Heart right ventricle (tissue), 16 donors: ENCODE results near the gene SLC22A2. TPM values are rescaled to one million over a fixed set of nuclear protein-coding genes. Genes with fewer than 3 reads are reported as not detected.

ENCODE experiments used
- ATAC-seq, 8 donors: fragments of 200-7000 bp; cut with Tn5 transposase; one replicate each; pipeline ENCODE4 v1.9.1; 2020; ENCODE audit warnings: mild to moderate bottlenecking in 8 of 8, moderate library complexity in 8 of 8, moderate number of reproducible peaks in 1 of 8
- DNase-seq, 2 donors: peaks; one replicate each; pipeline ENCODE4 v3.0.0-alpha.2; 2020
- H3K27ac ChIP-seq, 10 donors: fragments of 200-600 bp; sonication (generic) in 2 of 10; one replicate each; pipeline versions ENCODE4 v1.5.0 to v1.8.0; 2020 to 2022; ENCODE audit warnings: mild to moderate bottlenecking in 3 of 10
- H3K27me3 ChIP-seq, 7 donors: fragments of 200-600 bp; one replicate each; pipeline ENCODE4 v1.8.0; 2021 to 2022; ENCODE audit warnings: mild to moderate bottlenecking in 2 of 7
- H3K36me3 ChIP-seq, 9 donors: fragments of 200-600 bp; sonication (generic) in 1 of 9; one replicate each; pipeline versions ENCODE4 v1.5.0 to v1.8.0; 2020 to 2022; ENCODE audit warnings: mild to moderate bottlenecking in 2 of 9
- H3K4me1 ChIP-seq, 9 donors: fragments of 200-600 bp; sonication (generic) in 1 of 9; one replicate each; pipeline versions ENCODE4 v1.5.0 to v1.8.0; 2020 to 2022; ENCODE audit warnings: mild to moderate bottlenecking in 4 of 9
- H3K4me3 ChIP-seq, 10 donors: fragments of 200-600 bp; sonication (generic) in 2 of 10; one replicate each; pipeline versions ENCODE4 v1.5.0 to v1.8.0; 2020 to 2022; ENCODE audit warnings: mild to moderate bottlenecking in 7 of 10, moderate library complexity in 2 of 10
- H3K9me3 ChIP-seq, 11 donors: fragments of 200-600 bp in 10 of 11; sonication (generic) in 2 of 11; one replicate each; pipeline versions ENCODE4 v1.5.0 to v1.8.0; 2013 to 2022; ENCODE audit warnings: mild to moderate bottlenecking in 2 of 11, control low read depth in 1 of 11, moderate library complexity in 1 of 11
- CTCF ChIP-seq, 9 donors: fragments of 200-600 bp; sonication (generic) in 2 of 9; IDR thresholded peaks; one replicate each; pipeline versions ENCODE4 v1.5.0 to v1.8.0; 2021 to 2022; ENCODE audit warnings: antibody characterized with exemption in 9 of 9, mild to moderate bottlenecking in 5 of 9, moderate library complexity in 1 of 9
- WGBS, 2 donors: extraction: QIAGEN DNeasy Blood & Tissue Kit; methylation state at CpG; one replicate each; pipeline ENCODE4 v1.1.7; 2013; ENCODE audit warnings: inconsistent platforms in 1 of 2; 5-methylcytosine and 5-hydroxymethylcytosine counted together
- intact Hi-C, 10 donors: fragments of 100-400 bp; cut with DNase I; formaldehyde crosslinking; loops; one replicate each; pipeline versions ENCODE4 v1.11.1 to v1.14.2; 2022
- polyA plus RNA-seq, 2 donors: library from polyadenylated mRNA; stranded (reverse); fragments of 200-250 nt; gene quantifications; one replicate each; pipeline ENCODE4 v1.2.3, GENCODE V29; 2013
- total RNA-seq, 10 donors: library from RNA; stranded (reverse); fragmentation: NEBNext Ultra II Directional in 3 of 10; extraction: Animal tissue kit (Norgen Biotek cat#: 25700) in 3 of 10; gene quantifications; one replicate each; pipeline versions ENCODE4 v1.2.1 to v1.2.4, GENCODE V29; 2021 to 2023
- donor health status: Arrhythmogenic right ventricular cardiomyopathy.
- donor health status: ischemic (EF 13 %, LVEDD 7.1; RV severe dilation, severe dysfunction).
- donor health status: healthy with polysubstance abuse.
- donor health status: DM: no; HTN: yes; CAD: no.
- donor health status: DM: no; HTN: no; CAD: no.
- donor health status: ischemic (EF 25% LVEDD 6.9; RV normal size, moderate dysfunction).
- donor health status: ischemic (EF 25% LVEDD 5.7; RV mildly dilated, moderate dysfunction).
- donor health status: healthy.
- donor health status: DM: yes; HTN: yes; CAD: no.
- donor health status: Ischemic cardiomyopathy.
- donor health status: ischemic (EF 35%, LVEDD 5.7; RV mildly dilated, moderate dysfunction).
- donor health status: nonischemic (EF 11% LVEDD 7.7; RV severe dilation, severe dysfunction).
- donor health status: DM: yes; HTN: yes; CAD: no.
- donor health status: PGD.
- donor health status: ischemic (EF 29% LVEDD 5.4; RV normal size, mild dysfunction).
- donor health status: nonischemic (EF 23%, LVEDD 6.1; RV moderate dilation, normal function).

The SLC22A2 gene
- total and polyA plus RNA-seq, 12 donors: not detected

- DNase-seq: no peak
- H3K4me3 ChIP-seq: no peak overlapping the region
- intact Hi-C loops: no loop called here
- H3K27me3 ChIP-seq: no peaks in the 10 kb centered on the region
- no peaks in the 10 kb centered on the region for H3K4me1 ChIP-seq
- 64 to 76% methylated on average over 1 of the region's 1 CpG for WGBS, 2 donors
- H3K36me3 ChIP-seq: no peaks in the 10 kb centered on the region
- H3K27ac ChIP-seq: no peak overlapping the region
- peaks cover 0 to 28% (median 18%) of the 10 kb centered on the region in 11 donors for H3K9me3 ChIP-seq
- TF ChIP-seq CTCF (IDR thresholded peaks at IDR 0.05): no peak
- ATAC-seq: no peak
Observed at GRCh38 chr6:160188773-160189172, 69.8 kb downstream of the SLC22A2 start.

DNA sequence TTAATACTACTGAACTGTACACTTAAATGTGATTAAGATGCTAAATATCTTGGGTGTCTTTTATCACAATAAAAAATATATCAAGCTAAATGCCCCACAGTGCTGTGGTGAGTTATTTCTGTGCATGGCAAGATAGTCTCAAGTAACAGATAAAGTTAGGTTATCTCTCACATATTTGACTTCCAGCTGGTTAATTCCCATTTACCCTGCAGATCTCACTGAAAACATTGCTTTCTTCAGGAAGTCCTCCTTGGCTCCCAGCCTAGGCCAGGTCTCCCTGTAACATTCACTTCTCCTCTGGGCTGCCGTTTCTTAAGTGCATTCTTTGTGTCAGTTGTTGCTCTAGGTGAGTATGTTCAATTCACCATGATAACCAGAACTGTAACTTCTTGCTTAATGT, 77.9 kb downstream of the SLC22A2 start:
- ATAC-seq (no peak), DNase-seq (no peak)
- H3K27ac ChIP-seq: no peak overlapping the region
- H3K27me3 ChIP-seq: peaks cover 0 to 4% (median 0%) of the 10 kb centered on the region in 7 donors
- no peak for TF ChIP-seq CTCF (IDR thresholded peaks at IDR 0.05)
- no peaks in the 10 kb centered on the region for H3K4me1 ChIP-seq
- intact Hi-C loops: no loop called here
- peaks cover 0 to under 1% (median 0%) of the 10 kb centered on the region in 11 donors for H3K9me3 ChIP-seq
- no peaks in the 10 kb centered on the region for H3K36me3 ChIP-seq
- WGBS, 2 donors: 35 to 42% methylated on average over 1 of the region's 1 CpG
- no peak overlapping the region for H3K4me3 ChIP-seq

DNA sequence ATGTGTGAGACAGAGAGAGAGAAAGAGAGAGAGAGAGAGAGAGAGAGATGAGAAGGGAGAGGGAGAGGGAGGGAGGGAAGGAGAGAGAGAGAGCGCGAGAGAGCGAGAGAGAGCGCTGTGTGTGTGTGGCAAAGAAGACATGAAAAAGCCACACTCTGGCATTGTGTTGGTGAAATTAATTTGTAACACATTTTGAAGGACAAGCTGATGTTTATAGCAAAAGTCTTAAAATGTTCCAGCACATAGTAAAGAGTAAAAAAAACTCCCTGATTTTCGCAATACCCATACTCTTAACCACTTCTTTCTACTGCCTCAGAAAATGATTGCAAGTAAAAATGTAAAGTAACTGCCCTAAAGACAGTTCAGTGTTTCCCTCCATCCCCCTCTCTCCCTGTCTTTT, 80.3 kb downstream of the SLC22A2 start:
- 88% methylated on average over 5 of the region's 5 CpGs for WGBS, 2 donors
- H3K27ac ChIP-seq: no peak overlapping the region
- TF ChIP-seq CTCF (IDR thresholded peaks at IDR 0.05): no peak
- peaks cover 0 to 7% (median 0%) of the 10 kb centered on the region in 7 donors for H3K27me3 ChIP-seq
- DNase-seq: no peak
- H3K36me3 ChIP-seq: no peaks in the 10 kb centered on the region
- intact Hi-C loops: loop anchor here in 1 of 10 donors (5.0 kb wide), 1 partner anchor 224 kb away; no protein-coding TSS in a partner anchor
- H3K9me3 ChIP-seq: no peaks in the 10 kb centered on the region
- H3K4me3 ChIP-seq: no peak overlapping the region
- no peak for ATAC-seq
- H3K4me1 ChIP-seq: no peaks in the 10 kb centered on the region

GRCh38 chr6:160177220-160177619, 81.4 kb downstream of the SLC22A2 start:
- TF ChIP-seq CTCF (IDR thresholded peaks at IDR 0.05): no peak
- peaks cover 0 to 9% (median 0%) of the 10 kb centered on the region in 7 donors for H3K27me3 ChIP-seq
- intact Hi-C loops: loop anchor here in 1 of 10 donors (5.0 kb wide), 1 partner anchor 225 kb away; no protein-coding TSS in a partner anchor
- H3K27ac ChIP-seq: no peak overlapping the region
- no peaks in the 10 kb centered on the region for H3K4me1 ChIP-seq
- no peak for DNase-seq
- no peaks in the 10 kb centered on the region for H3K36me3 ChIP-seq
- H3K4me3 ChIP-seq: no peak overlapping the region
- ATAC-seq: no peak
- WGBS, 2 donors: 29 to 30% methylated on average over 2 of the region's 2 CpGs
- no peaks in the 10 kb centered on the region for H3K9me3 ChIP-seq
